ENCODE data around the gene L1CAM.

The L1CAM gene

DNA sequence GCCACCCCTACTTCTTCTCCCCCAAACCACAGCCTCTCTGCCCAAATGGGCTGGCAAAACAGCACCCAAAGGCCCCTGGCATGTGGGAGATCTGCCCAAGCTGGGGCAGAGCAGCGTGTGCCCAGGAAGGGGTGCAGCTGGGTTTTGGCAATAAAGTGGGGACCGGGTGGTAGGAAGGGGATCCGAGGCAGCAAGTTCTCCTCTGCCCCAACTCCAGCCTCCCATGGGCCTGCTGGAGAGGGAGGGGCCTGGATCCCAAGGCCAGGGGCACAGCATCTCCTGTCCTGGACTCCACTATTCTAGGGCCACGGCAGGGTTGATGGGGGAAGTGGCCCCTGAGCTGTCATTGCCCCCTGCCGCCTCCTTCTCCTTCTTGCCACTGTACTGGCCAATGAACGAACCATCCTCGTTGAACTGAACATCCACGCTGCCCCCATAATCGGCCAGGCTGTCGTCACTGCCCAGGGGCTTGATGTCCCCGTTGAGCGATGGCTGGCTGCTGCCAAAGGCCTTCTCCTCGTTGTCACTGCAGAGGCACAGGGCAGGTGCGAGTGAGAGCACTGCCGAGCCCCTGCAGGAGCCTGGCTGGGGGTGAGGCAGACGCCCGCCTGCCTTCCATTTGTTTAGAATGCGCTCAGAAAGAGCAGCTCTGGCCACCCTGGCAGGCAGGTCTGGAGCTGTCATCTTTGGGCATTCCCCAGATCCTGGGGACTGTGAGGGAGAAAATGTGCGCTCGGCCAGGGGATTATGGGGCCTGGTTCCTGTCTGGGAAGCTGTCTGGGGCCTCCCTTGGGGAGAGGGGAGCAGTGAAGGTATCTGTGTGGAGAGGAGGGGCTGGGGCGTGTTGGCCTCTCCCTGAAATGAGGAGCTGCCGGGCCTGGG is 23.4 kb downstream of the L1CAM start:
- no peak for DNase-seq

DNA sequence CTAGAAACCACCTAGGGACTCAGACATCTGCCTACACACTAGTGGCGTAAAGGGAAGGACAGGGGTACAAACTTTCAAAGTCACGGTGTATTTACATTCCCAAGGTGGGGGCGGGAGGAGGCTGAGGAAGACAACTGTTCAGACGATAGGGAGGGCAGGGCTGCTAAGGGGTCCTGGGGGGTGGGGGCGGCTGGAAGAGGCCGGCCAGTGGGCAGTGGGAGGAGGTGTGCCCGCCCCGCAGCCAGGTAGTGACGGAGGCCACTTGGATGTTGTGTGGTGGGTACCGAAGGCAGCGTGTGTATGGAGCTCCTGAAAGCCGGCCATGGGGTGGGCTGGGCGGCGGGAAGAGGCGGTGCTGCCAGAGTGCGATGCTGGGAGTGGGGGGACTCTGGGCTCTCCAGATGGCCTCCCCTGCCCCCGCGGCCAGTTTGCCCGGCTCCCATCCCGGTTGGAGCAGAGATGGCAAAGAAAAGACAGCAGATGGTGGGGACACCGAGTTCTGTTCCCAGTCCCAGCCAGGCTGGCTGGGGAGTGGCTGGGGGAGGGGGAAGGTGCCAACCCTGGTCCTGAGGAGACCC is 24.2 kb downstream of the L1CAM start:
- no peak for DNase-seq

DNA sequence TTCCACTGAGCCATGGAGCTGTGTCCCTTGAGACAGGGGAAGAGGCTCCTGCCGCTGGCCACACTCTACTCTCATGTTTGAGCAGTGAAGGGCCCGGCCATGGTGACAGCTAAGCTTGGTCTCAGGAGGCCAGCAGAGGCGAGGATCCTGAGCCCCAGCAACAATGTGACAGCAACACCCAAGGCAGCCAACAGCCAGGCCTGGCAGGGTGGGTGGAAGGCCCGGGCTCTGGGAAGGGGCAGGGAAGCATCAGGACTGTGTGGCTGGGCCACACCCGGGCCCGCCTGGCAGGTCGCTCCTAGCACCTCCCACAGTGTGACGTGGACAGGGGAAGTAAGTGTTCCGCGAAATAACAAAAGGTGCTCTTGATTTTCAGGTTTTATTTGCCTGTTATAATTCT is 24.8 kb downstream of the L1CAM start:
- DNase-seq = no peak

DNA sequence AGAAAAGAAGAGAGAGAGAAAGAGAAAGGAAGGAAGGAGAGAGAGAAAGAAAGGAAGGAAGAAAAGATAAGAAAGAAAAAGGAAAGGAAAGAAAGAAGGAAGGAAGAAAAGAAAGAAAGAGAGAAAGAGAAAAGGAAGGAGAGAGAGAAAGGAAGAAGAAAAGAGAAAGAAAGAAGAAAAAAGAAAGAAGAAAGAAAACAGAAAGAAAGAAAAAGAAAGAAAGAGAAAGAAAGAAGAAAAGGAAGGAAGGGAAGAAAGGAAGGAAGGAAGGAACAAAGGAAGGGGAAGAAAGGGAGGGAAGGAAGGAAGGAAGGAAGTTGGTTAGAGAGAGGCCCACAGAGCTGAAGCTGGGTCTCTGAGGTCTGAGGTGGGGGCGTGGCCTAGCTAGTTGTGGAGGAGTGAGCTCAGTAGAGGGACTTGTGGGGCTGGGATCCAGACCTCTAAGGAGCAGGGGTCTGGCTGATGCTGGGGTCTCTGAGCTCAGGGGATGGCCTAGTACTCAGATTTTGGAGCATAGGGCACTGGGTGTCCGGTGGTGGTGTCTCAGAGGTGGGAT is 28.5 kb downstream of the L1CAM start:
- no peak for DNase-seq

DNA sequence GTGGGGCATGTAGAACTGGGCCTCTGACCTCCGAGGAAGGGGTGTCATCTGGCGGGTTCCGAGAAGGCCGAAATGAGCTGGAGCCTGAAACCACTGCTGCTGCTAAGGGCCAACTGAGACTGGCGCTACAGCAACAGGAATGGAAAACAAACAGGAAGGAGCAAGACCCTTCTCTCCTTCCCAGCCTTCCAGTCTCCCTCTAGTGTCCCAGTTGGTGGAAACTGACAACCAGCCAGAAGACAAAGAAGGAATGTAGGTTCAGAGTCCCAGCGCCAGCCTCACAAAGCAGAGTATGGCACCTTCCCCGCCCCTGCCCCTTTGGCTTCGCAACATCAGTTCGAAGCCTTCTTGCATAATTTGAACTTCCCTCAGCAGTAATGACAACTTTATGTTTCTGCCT is 31.3 kb downstream of the L1CAM start:
- DNase-seq = no peak

DNA sequence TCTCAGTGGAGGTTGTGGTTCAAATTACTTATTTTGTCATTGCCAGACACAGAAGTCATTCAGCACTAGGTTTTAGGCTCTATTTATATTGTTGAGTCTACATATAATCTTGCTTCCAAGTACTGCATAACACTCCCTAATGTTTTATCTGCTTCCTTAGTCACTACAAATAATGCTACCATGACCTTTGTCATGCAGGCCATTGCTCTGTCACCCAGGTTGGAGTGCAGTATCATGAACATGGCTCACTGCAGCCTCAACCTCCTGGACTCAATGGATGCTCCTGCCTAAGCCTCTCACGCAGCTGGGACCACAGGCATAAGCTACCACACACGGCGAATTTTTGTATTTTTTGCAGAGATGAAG is 32.1 kb downstream of the L1CAM start:
- no peak for DNase-seq

DNA sequence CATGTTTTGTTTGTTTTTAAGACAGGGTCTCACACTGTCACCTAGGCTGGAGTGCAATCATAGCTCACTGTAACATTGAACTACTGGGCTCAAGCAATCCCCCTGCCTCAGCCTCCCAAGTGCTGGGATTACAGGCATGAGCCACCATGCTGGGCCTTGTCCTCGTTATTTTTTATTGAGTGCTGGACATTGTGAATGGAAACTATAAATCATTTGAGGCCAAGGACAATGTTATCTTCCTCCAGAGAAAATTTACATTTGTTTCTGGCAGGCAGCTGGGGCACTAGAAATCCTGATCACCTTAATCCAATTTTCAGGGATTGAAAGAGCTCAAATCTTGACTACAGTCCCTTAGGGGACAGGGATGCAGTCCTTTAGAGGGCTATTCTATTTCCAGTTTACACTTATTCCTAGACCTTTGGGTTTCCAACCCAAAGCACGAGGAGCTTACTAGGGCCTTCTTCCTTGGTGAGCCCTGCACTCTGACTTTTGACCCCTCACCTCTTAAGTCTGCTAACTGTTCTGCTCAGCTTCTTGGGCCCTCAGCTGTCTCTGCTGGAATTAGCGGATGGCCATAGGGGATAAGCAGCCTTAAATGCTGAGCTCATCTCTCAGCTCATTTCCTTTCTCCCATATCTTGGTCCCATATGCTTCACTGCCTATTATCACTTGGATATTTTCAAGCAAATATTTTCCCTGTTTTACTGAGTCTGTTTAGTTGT is 32.6 kb downstream of the L1CAM start:
- DNase-seq = no peak

DNA sequence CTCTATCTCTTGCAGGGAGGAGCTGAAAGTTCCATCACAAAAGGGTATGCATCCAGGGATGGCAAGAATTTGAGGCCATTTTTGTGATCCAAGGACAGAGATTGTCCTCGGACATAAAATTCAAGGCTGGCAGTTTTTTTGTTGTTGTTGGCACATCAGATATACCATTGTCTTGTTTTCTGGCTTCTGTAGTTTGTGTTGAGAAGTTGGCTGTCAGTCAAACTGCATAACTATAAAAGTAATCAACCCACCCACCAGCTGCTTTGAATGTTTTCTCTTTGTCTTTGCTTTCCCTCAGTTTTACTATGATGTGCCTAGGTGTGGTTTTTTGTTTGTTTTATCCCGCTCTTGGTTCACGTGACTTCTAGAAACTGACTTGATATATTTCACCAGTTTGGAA is 34.0 kb downstream of the L1CAM start:
- DNase-seq = no peak

DNA sequence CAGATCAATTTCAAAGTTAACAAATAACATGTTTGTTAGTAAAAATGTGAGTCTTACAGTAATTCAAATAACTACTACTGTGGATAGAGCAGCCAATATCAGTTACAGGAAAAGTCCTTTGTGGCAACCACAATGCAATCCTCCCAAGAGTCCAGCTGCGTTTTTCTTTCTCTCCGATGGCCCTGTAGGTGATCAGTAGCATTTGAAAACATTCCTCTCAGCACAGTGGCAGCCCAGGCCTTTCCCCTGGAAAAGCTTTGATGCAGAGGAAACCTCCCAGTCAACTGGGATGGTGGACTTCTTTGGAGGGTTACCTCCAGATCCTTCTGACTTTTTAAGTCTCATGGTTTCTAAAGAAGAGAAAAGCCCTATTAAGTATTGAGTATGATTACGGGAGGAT is 37.6 kb downstream of the L1CAM start:
- no peak for DNase-seq

DNA sequence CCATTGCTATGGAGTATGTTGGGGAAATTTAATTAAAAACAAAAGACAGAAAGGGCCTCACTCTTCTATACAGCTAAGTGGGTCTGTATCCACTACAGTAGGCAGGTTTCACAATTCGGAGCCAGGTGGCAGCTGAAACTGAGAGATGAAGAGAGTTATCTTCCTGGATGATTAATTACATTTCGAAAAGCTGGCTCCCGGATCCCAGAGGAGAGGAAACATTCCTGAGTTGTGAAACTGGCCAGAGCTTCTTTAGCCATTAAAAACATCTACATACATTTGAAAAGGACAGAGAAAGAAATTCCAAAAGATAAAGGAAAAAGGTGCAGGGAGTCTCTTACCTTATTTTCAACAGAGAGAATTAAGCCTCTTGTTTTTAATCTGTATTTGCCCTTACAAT is 40.1 kb downstream of the L1CAM start:
- no peak for DNase-seq

DNA sequence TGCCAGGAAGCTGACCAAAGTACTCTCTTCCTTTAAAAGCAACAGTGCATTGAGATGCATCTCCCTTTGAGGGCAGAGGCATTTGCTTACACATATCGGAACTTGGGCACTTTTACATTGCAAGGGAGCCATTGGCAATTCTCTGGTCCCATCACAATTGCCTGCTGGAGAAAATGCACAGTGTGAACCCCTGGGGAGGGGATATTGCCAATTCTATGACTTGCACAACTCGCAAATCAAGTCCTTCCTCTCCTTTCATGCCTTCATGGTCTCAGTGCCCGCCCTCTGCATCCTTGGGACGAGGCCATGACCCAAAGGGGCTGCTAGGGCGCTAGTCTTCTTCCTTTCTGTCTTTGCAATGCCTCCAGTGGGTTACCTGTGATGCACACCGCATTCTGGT is 40.8 kb downstream of the L1CAM start:
- DNase-seq = no peak

DNA sequence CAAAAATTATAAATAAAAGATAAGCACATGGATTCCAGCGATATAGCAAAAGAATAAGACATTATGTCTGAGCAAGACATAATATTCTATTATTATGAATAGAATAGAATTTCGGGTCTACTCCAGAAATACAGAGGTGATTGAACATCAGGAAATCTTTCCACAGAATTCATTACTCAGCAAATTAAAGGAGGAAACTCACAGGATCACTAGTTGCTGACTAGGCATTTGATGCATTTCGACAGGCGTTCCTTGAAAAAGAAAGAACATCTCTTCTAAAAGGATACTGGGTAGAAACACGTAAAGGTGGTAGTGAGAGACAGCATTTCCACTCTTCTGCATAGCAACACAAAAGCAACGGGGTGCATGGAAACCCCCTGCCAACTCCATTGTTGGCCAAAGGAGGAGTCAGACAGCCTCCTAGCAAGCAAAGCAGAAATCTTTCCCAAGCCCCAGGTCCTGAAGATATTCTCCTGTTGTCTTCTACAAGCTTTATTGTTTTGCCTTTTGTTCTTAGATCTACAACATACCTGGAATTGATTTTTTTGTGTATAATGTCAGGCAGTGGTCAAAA is 41.4 kb downstream of the L1CAM start:
- no peak for DNase-seq

DNA sequence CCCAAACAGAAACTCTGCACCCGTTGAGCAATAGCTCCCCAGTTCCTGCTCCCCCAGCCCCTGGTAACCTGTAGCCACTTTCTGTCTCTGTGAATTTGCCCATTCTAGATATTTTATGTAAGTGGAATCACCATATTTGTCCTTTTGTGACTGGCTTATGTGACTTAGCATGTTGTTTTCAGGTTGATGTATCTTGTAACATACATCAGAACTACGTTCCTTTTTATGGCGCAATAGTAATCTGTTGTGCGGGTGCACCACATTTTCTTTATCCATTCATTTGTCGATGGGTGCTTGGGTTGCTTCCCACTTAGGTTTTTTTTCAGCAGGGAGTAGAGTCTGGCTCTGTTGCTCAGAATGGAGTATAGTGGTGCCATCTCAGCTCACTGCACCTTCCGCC is 49.1 kb downstream of the L1CAM start:
- DNase-seq = no peak

DNA sequence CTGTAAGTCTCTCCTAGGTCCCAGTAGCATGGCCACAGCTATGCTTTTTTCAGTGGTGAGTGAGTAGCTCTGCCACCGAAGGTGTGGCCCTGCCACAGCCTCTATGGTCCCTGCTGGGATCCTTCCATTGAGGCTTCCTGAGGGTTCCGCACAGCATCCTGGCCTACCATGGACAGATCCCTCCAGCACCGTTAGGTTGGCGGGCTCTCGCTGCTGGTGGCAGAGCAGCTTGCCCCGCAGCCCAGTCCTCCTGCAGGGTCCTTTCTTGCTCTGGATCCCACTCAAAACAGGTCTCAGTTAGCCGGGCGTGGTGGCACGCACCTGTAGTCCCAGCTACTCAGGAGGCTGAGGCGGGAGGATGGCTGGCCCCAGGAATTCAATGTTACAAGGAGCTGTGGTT is 53.2 kb downstream of the L1CAM start:
- DNase-seq = no peak

DNA sequence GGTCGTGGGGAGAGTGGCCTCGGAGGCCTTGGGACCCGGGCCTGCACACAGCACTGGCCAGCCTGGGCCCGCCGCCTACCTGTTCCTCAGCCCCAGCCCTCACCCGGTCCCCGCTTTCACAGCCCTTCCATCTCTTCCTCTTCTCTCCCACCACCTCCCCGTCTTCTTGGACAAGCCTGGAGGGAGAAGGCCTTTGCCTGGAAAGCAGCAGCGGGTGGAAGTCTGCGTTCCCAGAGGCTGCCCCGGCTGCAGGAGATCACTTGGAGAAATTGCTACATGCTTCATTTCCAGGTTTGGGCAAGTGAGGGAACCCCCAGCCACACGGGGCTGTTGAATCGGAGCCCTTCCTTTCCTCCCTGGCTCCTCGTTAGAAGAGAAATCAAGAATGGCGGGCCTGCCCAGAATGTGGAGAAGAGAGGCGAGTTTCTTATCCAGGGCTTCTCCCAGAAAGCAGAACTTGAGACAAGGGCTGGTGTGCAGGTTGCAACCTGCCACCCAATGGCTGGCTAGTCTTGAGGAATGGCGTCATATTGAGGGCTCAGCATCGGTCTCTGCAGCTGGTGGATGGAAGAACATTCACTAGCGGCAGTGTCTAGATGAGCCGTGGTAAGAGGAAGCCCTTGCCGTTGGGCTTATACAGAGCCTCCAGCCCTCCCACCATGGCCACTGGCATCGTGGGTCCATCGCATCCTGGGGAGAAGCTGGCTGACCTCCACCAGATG is 54.4 kb downstream of the L1CAM start:
- no peak for DNase-seq

DNA sequence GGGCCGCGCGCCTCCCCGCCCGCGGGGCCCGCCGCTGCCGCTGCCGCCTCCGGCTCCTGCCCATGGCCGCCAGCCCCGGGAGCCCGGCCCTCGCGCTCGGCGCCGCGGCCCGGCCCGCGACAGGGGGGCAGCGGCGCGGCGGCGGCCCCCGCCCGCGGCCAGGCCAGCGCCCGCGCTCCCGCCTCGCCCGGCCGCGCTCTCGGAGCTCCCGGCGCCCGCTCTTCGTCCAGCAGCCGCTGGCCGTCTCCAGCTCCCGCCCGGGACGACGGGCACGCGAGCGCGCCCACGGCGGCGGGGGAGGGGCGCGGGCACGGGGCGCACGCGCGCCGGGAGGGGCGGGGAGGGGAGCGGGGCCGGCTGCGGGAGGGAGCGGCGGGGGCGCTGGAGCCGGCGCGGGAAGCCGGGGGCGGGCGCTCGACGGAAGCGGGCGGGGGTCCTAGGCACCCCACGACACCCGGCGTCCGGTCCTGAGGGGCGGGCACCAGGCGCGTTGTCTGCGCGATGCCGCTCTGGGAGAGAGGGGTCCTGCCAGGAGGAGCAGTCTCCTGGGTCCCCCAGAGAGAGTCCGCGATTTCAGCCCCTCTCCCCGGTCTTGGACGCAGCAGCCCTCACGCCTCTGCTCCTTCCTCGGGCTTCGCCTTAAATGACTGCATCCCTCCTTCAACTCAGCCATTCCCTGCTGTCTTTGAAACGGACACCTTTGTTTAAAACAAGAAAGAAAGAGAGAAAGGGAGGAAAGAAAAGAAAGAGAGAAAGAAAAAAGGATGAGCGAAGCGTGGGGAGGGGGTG is 55.1 kb downstream of the L1CAM start:
- no peak for DNase-seq

DNA sequence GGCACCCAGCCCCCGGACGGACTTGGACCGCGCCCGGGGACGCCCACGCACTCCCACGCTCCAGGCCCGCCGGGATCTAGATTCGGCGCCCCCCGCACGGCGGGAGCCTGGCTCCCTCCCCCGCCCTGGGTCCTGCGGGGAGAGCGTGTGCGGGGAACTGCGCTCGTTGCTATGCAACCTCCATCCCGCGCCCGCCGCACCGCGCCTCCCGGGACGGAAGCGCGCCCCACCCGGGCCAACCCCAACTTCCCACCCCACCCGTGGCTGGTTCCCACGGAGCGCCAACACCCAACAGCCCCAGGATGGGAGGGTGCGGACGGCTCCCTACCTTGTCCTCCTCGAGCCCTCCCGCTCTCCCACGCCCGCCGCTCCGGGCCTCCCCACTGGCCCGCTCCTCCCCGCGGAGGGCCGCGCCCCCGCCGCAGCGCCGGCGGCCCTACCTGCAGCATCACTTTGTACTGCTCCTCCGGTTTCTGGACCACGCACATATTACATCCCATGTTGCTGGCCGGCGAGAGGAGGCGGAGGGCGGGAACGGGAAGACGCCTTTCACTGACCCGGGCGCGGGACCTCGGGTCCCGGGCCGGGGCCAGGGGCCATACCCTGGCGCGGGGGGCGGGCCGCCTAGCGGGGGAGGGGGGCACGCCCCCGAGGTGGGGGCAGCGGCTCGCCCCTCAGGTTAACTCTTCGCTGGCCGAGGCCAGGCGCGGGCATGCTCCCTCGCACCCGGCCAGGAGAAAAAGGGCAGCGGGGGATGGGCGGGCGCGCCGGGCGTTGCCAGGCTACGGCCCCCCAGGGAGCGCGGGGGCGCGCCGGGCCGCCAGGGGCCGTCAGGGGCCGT is 56.0 kb downstream of the L1CAM start, which contains the start of gene PDZD4:
Gene PDZD4 (minus strand): TSS at position 746 of the 841 bp plus-strand sequence. CDS start 246 bp downstream, at position 500.
- DNase-seq = peak in 1 of 2 experiments; percentile 13

DNA sequence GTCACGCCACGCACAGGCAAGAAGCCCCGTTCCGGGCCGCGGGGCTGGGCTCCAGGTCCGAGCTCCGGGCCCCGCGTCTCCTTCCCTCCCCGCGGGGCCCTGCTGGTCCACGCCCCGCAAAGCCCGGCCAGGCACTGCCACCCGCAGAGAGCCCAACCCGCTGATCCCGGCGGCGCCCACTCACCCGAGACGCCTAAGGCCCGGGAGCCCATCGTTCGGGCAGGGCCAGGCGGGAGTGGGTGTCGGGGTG is 56.5 kb downstream of the L1CAM start:
- no peak for DNase-seq

DNA sequence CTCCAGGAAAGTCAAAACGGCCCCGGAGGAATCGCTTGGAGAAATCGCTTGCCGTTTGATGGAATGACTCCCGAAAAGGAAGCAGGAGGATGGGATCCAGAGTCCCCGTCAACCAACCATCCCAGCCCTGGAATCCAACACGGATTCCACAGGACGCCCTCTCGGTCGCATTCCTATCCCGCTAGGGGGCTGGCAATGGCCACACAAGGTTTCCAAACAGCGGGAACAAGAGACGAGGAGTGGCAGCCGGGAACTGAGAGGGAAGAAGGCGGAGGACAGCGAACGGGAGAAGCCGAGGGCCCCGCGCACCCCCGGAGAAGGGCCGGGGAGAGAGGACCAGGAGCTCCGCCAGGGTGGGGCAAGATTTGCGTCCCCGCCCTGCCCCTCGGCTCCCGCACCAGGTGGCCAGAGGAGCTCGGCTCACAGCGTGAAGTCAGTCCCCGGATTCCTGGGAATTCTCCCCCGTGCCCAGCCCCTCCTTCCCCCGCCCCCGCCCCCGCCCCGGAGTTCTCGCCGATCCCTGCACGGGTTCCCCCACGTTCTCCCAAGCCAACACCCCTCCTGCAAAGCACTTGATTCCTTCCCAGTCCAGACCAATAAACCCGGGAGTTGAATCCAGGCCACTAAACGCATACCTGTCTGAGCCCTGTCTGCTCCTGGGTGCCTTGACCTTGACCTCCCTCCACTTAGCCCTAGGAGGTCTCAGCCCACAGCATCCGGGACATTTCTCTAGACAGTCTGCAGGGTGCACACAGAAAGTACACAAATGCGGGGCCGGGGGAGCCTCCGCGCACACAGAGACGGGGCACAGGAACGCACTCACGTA is 57.0 kb downstream of the L1CAM start:
- DNase-seq = no peak

DNA sequence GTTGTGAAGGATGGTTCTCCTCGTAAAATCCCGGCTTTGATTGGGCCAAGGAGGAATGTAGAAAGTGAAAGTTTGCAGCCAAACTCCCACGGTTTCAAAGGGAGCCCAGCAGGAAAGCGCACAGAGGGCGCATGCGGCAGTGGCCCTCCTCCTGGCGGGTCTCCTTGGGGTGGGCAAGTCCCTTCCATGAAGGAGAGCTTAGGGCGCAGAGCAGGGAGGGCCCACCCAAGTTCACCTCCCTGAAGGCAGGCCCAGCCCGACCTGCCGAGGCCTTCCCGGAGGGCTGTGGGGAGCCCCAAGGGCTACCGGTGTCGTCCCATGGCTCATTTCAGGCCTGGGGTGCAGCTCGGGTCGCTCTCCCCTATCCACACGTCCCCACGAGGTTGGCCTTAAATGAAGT is 57.7 kb downstream of the L1CAM start:
- DNase-seq = no peak

Measured in activated CD4-positive, alpha-beta T cell treated with anti-CD3 and anti-CD28 coated beads, Interleukin-2, amount 50 U/mL, for 48 hours (primary cell).